PFSK-1 (cell line): ENCODE measurements around the gene DIP2C.

Source experiments
- FOXP2 ChIP-seq: optimal IDR thresholded peaks from 2 replicates; pipeline ENCODE3; 2011; ENCODE audit warnings: borderline replicate concordance, control low read depth, inconsistent platforms; ENCODE audit not compliant: insufficient read depth; ENCODE audit errors: extremely low read length, extremely low read depth
- POLR2AphosphoS5 ChIP-seq: IDR thresholded peaks from 2 replicates; pipeline ENCODE4 v1.6.1; 2012; ENCODE audit warnings: low read depth, mild to moderate bottlenecking, control low read depth, low read length, moderate library complexity
- REST ChIP-seq, 2 experiments: IDR thresholded peaks; 2 replicates each; pipeline versions ENCODE4 v1.6.1 to v1.8.0; 2011 to 2012; ENCODE audit warnings: low read depth in 2 of 2, low read length in 2 of 2, control low read depth in 1 of 2, inconsistent platforms in 1 of 2, mild to moderate bottlenecking in 1 of 2, moderate library complexity in 1 of 2; ENCODE audit not compliant: insufficient read depth in 1 of 2
- TAF1 ChIP-seq: IDR thresholded peaks from 2 replicates; pipeline ENCODE4 v1.6.1; 2012; ENCODE audit warnings: low read length, control low read depth, borderline replicate concordance; ENCODE audit not compliant: insufficient read depth

GRCh38 chr10:563827-564226, 125.6 kb downstream of the DIP2C start:
- TF ChIP-seq REST (IDR thresholded peaks at IDR 0.05; ENCODE audit: insufficient read depth in 1 of 2, low read depth in 2 of 2, low read length in 2 of 2) (no peak), POLR2AphosphoS5 (no peak), TAF1 (no peak), FOXP2 (no peak)
